Muscle layer of duodenum (tissue), 2 donors: ENCODE measurements around the gene ALG9.

Source experiments
- H3K27ac ChIP-seq: one replicate; pipeline ENCODE4 v1.7.0; 2013; ENCODE audit warnings: mild to moderate bottlenecking, low read length
- H3K27me3 ChIP-seq: one replicate; pipeline ENCODE4 v1.7.0; 2013; ENCODE audit warnings: low read depth, mild to moderate bottlenecking, control low read depth, low read length
- H3K36me3 ChIP-seq, 2 donors: one replicate each; pipeline ENCODE4 v1.7.0; 2013; ENCODE audit warnings: low read length in 2 of 2, control low read depth in 1 of 2, mild to moderate bottlenecking in 1 of 2; ENCODE audit not compliant: insufficient read depth in 2 of 2, control insufficient read depth in 1 of 2
- H3K4me1 ChIP-seq, 2 donors: one replicate each; pipeline ENCODE4 v1.7.0; 2013; ENCODE audit warnings: low read length in 2 of 2, mild to moderate bottlenecking in 2 of 2, control low read depth in 1 of 2, moderate library complexity in 1 of 2; ENCODE audit not compliant: insufficient read depth in 2 of 2, control insufficient read depth in 1 of 2
- H3K4me3 ChIP-seq, 2 donors: one replicate each; pipeline ENCODE4 v1.7.0; 2013; ENCODE audit warnings: low read length in 2 of 2, low read depth in 1 of 2, mild to moderate bottlenecking in 1 of 2
- H3K9me3 ChIP-seq, 2 donors: one replicate each; pipeline ENCODE4 v1.7.0; 2013; ENCODE audit warnings: low read length in 2 of 2, control low read depth in 1 of 2, mild to moderate bottlenecking in 1 of 2; ENCODE audit not compliant: control insufficient read depth in 1 of 2
- donor health status: healthy.

The ALG9 gene

GRCh38 chr11:111829185-111829968 is 42.0 kb downstream of the ALG9 start:
- Histone ChIP-seq H3K9me3 (no peaks in the 10 kb centered on the region), H3K36me3 (peaks cover 16 to 18% of the 10 kb centered on the region in 2 donors), H3K27me3 (no peaks in the 10 kb centered on the region), H3K4me1 (no peaks in the 10 kb centered on the region), H3K27ac (no peak overlapping the region), H3K4me3 (no peak overlapping the region)

DNA sequence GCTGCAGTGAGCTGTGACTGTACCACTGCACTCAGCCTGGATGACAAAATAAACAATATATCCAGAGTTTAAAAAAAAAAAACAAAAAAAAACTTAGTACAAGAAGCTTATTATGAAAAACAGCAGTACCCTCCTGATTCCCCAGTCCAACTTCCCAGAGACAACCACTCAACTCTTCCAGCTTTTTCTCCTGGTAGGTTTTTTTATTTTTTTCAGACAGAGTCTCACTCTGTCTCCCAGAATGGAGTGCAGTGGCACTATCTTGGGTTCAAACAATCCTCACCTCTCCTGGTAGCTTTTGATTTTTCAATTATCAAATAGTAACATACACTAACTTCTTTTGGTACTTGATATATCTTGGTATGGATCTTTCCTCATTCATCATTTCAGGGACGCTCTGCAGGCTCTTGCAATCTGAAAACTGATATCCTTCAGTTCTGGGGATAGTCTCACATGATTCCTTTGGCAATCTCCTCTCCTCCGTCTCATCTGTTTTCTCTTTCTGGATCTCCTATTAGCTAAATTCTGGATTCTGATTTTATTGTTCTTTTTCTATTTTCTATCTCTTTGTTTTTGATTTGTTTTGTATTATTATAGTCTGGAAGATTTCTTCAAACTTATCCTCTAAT is 44.9 kb downstream of the ALG9 start:
- no peaks in the 10 kb centered on the region for H3K4me1 ChIP-seq
- no peak overlapping the region for H3K4me3 ChIP-seq
- H3K9me3 ChIP-seq, result no peaks in the 10 kb centered on the region
- H3K36me3 ChIP-seq, result peaks cover 12 to 18% of the 10 kb centered on the region in 2 donors
- no peak overlapping the region for H3K27ac ChIP-seq
- no peaks in the 10 kb centered on the region for H3K27me3 ChIP-seq

DNA sequence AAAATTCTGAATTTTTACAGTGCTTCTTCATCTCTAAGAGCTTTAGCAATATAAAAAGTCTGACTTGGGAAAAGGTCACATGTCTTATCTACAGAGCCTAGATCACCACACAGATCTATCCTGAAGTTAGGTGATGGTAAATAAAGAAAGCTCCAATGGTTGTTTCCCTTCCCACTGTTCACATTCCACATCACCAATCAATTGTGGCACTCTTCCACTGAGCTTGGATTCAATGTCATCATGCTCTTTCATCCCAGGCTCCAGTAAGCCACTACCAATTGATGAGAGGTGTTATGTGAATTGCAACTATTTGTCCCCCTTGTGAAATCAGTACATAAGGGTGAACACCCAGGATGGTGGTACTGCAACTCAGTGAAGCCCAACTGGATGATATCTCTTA is 47.8 kb downstream of the ALG9 start:
- Histone ChIP-seq H3K36me3 (peaks cover 5 to 7% of the 10 kb centered on the region in 2 donors), H3K9me3 (no peaks in the 10 kb centered on the region), H3K4me1 (peaks cover 0 to 13% of the 10 kb centered on the region in 2 donors), H3K27ac (no peak overlapping the region), H3K27me3 (no peaks in the 10 kb centered on the region), H3K4me3 (no peak overlapping the region)

DNA sequence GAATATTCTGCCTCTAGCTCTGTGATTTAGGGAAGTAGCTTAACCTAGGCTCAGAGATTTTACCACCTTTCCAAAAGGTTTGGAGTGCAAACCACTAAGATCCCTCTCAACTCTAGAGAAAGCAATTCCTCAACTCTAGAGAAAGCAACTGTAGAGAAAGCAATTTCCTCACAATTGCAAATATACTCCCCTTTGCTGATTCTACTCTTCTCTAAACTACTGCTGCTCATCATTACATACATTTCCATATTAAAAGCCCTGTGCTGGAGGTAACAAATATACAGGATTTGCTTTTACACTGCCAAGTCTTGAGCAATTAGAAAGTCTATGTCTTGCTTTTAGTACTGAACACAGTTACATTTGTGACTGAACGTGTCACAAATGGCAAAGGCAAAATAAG is 48.2 kb downstream of the ALG9 start:
- Histone ChIP-seq H3K27me3 (no peaks in the 10 kb centered on the region), H3K4me1 (peaks cover 0 to 13% of the 10 kb centered on the region in 2 donors), H3K27ac (no peak overlapping the region), H3K36me3 (peaks cover 5 to 7% of the 10 kb centered on the region in 2 donors), H3K9me3 (no peaks in the 10 kb centered on the region), H3K4me3 (no peak overlapping the region)

- Histone ChIP-seq H3K4me1 (peaks cover 0 to 18% of the 10 kb centered on the region in 2 donors), H3K4me3 (no peak overlapping the region), H3K36me3 (no peaks in the 10 kb centered on the region), H3K27ac (peak overlapping the region; percentile 10), H3K9me3 (no peaks in the 10 kb centered on the region), H3K27me3 (no peaks in the 10 kb centered on the region)
Measured at GRCh38 chr11:111819829-111820237, 51.5 kb downstream of the ALG9 start.

DNA sequence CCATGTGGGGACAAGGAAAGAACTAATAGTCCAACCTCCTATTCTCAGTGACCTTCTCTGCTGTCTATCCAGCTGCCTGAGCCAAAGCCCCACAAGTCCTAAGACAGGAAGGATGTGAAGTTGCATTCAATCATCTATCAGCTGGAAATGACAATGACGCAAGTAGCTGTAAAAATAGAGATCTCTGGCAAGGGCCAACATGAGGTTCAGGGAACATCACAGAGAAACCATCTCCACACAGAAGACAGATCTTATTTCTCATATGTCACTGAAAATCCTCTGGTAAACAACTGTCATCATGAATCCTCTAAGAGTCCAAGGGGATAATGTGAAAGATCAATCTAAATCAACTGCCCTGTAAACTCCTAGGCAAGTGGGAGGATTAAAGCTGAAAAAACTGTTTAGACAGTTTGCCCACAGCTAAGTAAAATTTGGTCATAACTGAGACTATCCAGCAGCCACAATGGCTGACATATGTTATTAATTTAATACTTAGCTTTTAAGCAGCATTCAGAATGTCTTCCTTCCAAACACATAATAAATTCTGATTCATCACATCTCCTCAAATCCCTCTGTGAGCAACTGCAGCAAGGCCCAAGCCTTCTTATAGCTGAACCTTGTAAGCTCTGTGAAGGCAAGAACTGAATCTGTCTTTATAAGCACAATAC is 52.1 kb downstream of the ALG9 start:
- Histone ChIP-seq H3K9me3 (no peaks in the 10 kb centered on the region), H3K4me1 (peaks cover 0 to 22% of the 10 kb centered on the region in 2 donors), H3K36me3 (no peaks in the 10 kb centered on the region), H3K27ac (peak overlapping the region; percentile 10), H3K4me3 (no peak overlapping the region), H3K27me3 (no peaks in the 10 kb centered on the region)

DNA sequence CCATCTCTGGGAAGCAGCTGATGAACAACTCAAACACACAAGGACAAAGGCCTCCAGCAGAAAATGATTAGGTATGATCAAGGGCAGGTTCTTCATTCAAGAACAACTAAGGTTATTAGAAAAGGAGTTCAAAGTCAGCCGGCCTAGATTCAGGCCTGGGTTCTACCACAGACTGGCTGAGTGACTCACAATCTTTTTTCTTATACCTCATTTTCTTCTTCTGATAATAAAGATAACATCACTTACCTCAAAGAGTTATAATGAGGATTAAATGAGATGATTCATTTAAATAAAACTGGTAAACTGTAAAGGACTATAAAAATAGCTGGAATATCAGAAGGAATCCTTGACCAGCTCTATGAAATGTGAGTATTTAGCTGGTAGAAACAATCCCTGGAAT is 55.9 kb downstream of the ALG9 start:
- H3K4me1 ChIP-seq, result peaks cover 0 to 22% of the 10 kb centered on the region in 2 donors
- H3K27me3 ChIP-seq, result no peaks in the 10 kb centered on the region
- H3K27ac ChIP-seq, result peak overlapping the region; percentile 31
- H3K4me3 ChIP-seq, result no peak overlapping the region
- H3K9me3 ChIP-seq, result no peaks in the 10 kb centered on the region
- no peaks in the 10 kb centered on the region for H3K36me3 ChIP-seq

DNA sequence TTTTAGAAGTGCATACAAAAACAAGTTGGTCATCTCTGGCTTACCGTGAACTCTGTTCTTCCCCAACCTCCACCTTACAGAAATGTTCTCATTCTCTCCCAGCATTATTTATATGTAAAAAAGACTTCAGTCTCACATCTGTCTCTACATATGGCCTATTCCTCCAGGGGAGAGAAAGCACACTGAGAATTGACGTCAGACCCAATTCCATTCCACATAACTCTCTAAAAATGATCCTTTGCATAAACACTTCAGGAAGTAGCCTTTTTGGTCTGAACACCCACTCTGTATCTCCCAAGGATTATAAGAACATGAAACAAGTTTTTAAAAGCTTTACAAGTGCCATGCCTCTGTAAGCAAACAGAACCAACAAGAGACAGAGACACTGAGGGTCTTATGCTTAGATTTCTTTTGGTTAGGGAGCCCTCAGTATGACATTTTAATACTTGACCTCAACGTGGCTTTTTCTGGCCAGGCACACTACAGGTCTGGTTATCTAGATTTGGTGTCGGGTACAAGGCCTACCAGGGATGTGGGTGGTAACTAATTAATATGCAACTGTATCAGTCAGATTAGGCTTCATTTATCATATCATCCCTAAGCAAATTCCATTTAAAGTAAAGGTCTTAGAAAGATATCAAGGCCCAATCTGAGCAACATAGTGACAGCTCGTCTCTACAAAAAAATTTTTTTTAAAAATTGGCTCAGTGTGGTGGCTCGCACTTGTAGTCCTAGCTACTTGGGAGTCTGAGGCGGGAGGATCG is 56.6 kb downstream of the ALG9 start:
- H3K27me3 ChIP-seq, result no peaks in the 10 kb centered on the region
- H3K36me3 ChIP-seq, result peaks cover 0 to 3% of the 10 kb centered on the region in 2 donors
- H3K4me3 ChIP-seq, result no peak overlapping the region
- H3K4me1 ChIP-seq, result peaks cover 0 to 15% of the 10 kb centered on the region in 2 donors
- H3K9me3 ChIP-seq, result no peaks in the 10 kb centered on the region
- H3K27ac ChIP-seq, result peak overlapping the region; percentile 67

DNA sequence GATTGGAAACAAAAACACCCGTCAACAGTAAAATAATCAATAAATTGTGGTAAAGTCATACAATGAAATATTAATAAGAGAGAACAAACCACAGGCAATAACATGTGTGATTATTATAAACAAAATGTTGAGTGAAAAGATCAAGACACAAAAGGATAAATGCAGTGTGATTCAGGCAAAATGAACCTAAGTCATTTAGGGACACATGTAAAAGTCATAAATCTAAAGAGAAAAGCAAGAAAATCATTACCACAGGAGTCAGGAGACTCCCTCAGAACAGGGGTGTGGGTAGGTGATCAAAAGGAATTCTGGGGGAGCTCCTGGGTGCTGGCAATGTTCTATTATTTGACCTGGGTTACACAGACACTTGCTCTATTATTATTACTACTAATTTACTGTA is 57.3 kb downstream of the ALG9 start:
- Histone ChIP-seq H3K4me3 (no peak overlapping the region), H3K4me1 (peaks cover 0 to 11% of the 10 kb centered on the region in 2 donors), H3K9me3 (no peaks in the 10 kb centered on the region), H3K27me3 (no peaks in the 10 kb centered on the region), H3K27ac (no peak overlapping the region), H3K36me3 (peaks cover 3 to 9% of the 10 kb centered on the region in 2 donors)

DNA sequence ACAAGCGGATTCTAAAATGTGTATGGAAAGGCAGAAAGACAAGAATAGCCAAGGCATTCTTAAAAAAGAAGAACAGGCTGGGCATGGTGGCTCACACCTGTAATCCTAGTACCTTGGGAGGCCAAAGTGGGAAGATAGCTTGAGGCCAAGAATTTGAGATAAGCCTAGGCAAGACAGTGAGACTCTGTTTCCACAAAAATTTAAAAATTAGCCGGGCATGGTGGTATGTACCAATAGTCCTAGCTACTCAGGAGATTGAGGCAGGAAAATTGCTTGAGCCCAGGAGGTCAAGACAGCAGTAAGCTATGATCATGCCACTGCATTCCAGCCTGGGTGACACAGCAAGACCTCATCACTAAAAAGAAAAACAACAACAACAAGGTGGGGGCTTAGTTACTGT is 59.2 kb downstream of the ALG9 start:
- no peaks in the 10 kb centered on the region for H3K9me3 ChIP-seq
- no peaks in the 10 kb centered on the region for H3K27me3 ChIP-seq
- H3K4me3 ChIP-seq, result no peak overlapping the region
- peaks cover 0 to 8% of the 10 kb centered on the region in 2 donors for H3K4me1 ChIP-seq
- no peak overlapping the region for H3K27ac ChIP-seq
- H3K36me3 ChIP-seq, result peaks cover 9 to 20% of the 10 kb centered on the region in 2 donors

DNA sequence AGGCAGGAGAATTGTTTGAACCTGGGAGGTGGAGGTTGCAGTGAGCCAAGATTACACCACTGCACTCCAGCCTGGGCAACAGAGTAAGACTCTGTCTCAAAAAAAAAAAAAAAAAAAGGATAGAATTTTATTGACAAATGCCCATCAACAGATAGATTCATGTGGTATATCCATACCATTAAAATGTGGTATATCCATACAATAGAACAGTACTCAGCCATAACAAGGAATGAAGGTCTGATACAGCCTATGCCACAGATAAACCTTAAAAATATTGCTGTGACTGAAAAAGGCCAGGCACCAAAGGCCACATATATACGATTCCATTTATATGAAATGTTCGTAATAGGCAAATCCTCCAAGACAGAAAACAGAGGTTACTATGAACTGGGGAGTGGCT is 59.9 kb downstream of the ALG9 start:
- no peak overlapping the region for H3K27ac ChIP-seq
- H3K4me3 ChIP-seq, result no peak overlapping the region
- peaks cover 9 to 20% of the 10 kb centered on the region in 2 donors for H3K36me3 ChIP-seq
- peaks cover 0 to 8% of the 10 kb centered on the region in 2 donors for H3K4me1 ChIP-seq
- no peaks in the 10 kb centered on the region for H3K27me3 ChIP-seq
- no peaks in the 10 kb centered on the region for H3K9me3 ChIP-seq
